IMR-90 (cell line): ENCODE results near the gene KCNJ18.
"Not testable (repeated sequence)": the region's sequence is repeated elsewhere in the genome, so short reads cannot be mapped to it uniquely, and the experiment has no call there.

Experiments used
- BHLHE40 ChIP-seq: fragments of 150-350 bp; IDR thresholded peaks from 2 replicates; pipeline ENCODE4 v1.6.1; 2016; ENCODE audit warnings: mild to moderate bottlenecking, low read depth, low read length
- CEBPB ChIP-seq: IDR thresholded peaks from 2 replicates; pipeline ENCODE4 v1.6.1; 2012; ENCODE audit warnings: low read depth, low read length, improper control_type of control experiment
- CHD1 ChIP-seq: IDR thresholded peaks from 2 replicates; pipeline ENCODE4 v1.6.1; 2012; ENCODE audit warnings: low read depth, low read length, improper control_type of control experiment
- CTCF ChIP-seq: conservative IDR thresholded peaks from 2 replicates; pipeline ENCODE4 v1.5.1; 2012; ENCODE audit warnings: mild to moderate bottlenecking, low read depth, low read length, improper control_type of control experiment
- ELK1 ChIP-seq: fragments of 150-350 bp; IDR thresholded peaks from 2 replicates; pipeline ENCODE4 v1.6.1; 2016; ENCODE audit warnings: low read depth, mild to moderate bottlenecking, low read length, moderate library complexity, borderline replicate concordance
- FOS ChIP-seq: fragments of 150-350 bp; IDR thresholded peaks from 2 replicates; pipeline ENCODE4 v1.6.1; 2016; ENCODE audit warnings: low read depth, low read length
- NFE2L2 ChIP-seq: fragments of 150-350 bp; IDR thresholded peaks from 2 replicates; pipeline ENCODE4 v1.6.1; 2016; ENCODE audit warnings: low read depth, mild to moderate bottlenecking, low read length
- POLR2A ChIP-seq: IDR thresholded peaks from 2 replicates; pipeline ENCODE4 v1.6.1; 2012; ENCODE audit warnings: mild to moderate bottlenecking, low read depth, low read length
- RAD21 ChIP-seq: IDR thresholded peaks from 2 replicates; pipeline ENCODE4 v1.6.1; 2012; ENCODE audit warnings: low read length, improper control_type of control experiment
- RCOR1 ChIP-seq: IDR thresholded peaks from 2 replicates; pipeline ENCODE4 v1.6.1; 2012; ENCODE audit warnings: mild to moderate bottlenecking, low read length, improper control_type of control experiment; ENCODE audit not compliant: insufficient replicate concordance
- RFX5 ChIP-seq: IDR thresholded peaks from 2 replicates; pipeline ENCODE4 v1.8.0; 2012; ENCODE audit warnings: low read depth, mild to moderate bottlenecking, low read length, moderate library complexity
- SMC3 ChIP-seq: fragments of 150-350 bp; IDR thresholded peaks from 2 replicates; pipeline ENCODE4 v1.6.1; 2016; ENCODE audit warnings: low read depth, mild to moderate bottlenecking, antibody characterized with exemption, low read length, moderate library complexity

GRCh38 chr17:21668746-21669508 lies 23.4 kb upstream of the KCNJ18 start:
- not testable (repeated sequence) for TF ChIP-seq CTCF, SMC3, BHLHE40, ELK1, NFE2L2, FOS, POLR2A, RFX5, CEBPB, RAD21, CHD1, RCOR1
